ENCODE data around the gene THRB. TPM values are rescaled to one million over a fixed set of nuclear protein-coding genes. Genes with fewer than 3 reads are reported as not detected.

THRB gene
- total RNA-seq, 5 donors from 2014 or later (not counting 1 experiment from before 2014, with no cell fraction given), result 0.03 to 0.29 (median 0.19) TPM; not detected in 2

- DNase-seq (no peak), ATAC-seq (replicated peaks in 1 of 4) (no peak)
- Histone ChIP-seq H3K4me3 (ENCODE audit: control insufficient read depth in 1 of 2, extremely low read depth in 1 of 2, low read length in 1 of 2) (no peak overlapping the region), H3K9me3 (no peaks in the 10 kb centered on the region), H3K27ac (ENCODE audit: low read length) (no peak overlapping the region), H3K36me3 (ENCODE audit: control insufficient read depth in 2 of 2, extremely low read depth in 1 of 2, insufficient read depth in 1 of 2, low read length in 1 of 2) (no peaks in the 10 kb centered on the region), H3K4me1 (ENCODE audit: control insufficient read depth in 1 of 2, extremely low read depth in 1 of 2, insufficient read depth in 2 of 2, low read length in 2 of 2) (no peaks in the 10 kb centered on the region), H3K27me3 (replicated peaks in 1 of 2; ENCODE audit: control insufficient read depth in 2 of 2, extremely low read depth in 1 of 2, insufficient read depth in 2 of 2, low read length in 1 of 2) (no peaks in the 10 kb centered on the region)
- WGBS (ENCODE audit: insufficient coverage), result no CpG with 5 or more reads among the region's 2 CpGs
- H3K4me1 Mint-ChIP-seq, result no peaks in the 10 kb centered on the region
- ChIA-PET CTCF (no interaction called here), POLR2A (no interaction called here)
- no peak overlapping the region for H3K4me3 Mint-ChIP-seq
- no peak overlapping the region for H3K27ac Mint-ChIP-seq
- peaks cover 0 to 4% (median 0%) of the 10 kb centered on the region in 3 donors for H3K9me3 Mint-ChIP-seq
- H3K27me3 Mint-ChIP-seq, result no peaks in the 10 kb centered on the region
- no peaks in the 10 kb centered on the region for H3K36me3 Mint-ChIP-seq
Measured at GRCh38 chr3:24086617-24087404, 407.8 kb downstream of the THRB start.

DNA sequence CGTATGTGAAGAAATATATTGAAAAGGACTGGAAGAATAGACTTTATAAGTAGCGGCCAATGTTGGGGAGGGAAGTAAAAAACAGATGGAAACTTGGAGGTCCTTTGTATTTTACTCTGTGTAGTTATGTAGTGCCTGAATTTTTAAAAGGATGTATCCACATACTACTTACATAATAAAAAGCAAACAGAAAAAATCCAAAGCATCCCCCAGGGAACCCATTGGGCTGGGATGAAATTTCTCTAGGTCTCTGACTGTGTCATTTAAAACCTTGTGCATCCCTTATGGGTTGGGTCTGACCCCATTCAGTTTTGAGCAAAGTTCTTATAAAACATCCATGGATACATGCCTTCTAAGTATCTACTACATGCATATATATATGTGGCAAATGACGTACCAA, 408.4 kb downstream of the THRB start:
- Histone ChIP-seq H3K36me3 (ENCODE audit: control insufficient read depth in 2 of 2, extremely low read depth in 1 of 2, insufficient read depth in 1 of 2, low read length in 1 of 2) (no peaks in the 10 kb centered on the region), H3K9me3 (no peaks in the 10 kb centered on the region), H3K4me1 (ENCODE audit: control insufficient read depth in 1 of 2, extremely low read depth in 1 of 2, insufficient read depth in 2 of 2, low read length in 2 of 2) (no peaks in the 10 kb centered on the region), H3K4me3 (ENCODE audit: control insufficient read depth in 1 of 2, extremely low read depth in 1 of 2, low read length in 1 of 2) (no peak overlapping the region), H3K27ac (ENCODE audit: low read length) (no peak overlapping the region), H3K27me3 (replicated peaks in 1 of 2; ENCODE audit: control insufficient read depth in 2 of 2, extremely low read depth in 1 of 2, insufficient read depth in 2 of 2, low read length in 1 of 2) (no peaks in the 10 kb centered on the region)
- H3K36me3 Mint-ChIP-seq, result no peaks in the 10 kb centered on the region
- DNase-seq (no peak), ATAC-seq (replicated peaks in 1 of 4) (no peak)
- no peak overlapping the region for H3K4me3 Mint-ChIP-seq
- H3K4me1 Mint-ChIP-seq, result no peaks in the 10 kb centered on the region
- WGBS (ENCODE audit: insufficient coverage), result no CpG with 5 or more reads among the region's 3 CpGs
- peaks cover 0 to 4% (median 0%) of the 10 kb centered on the region in 3 donors for H3K9me3 Mint-ChIP-seq
- H3K27ac Mint-ChIP-seq, result no peak overlapping the region
- no peaks in the 10 kb centered on the region for H3K27me3 Mint-ChIP-seq
- ChIA-PET POLR2A (no interaction called here), CTCF (no interaction called here)

GRCh38 chr3:24072193-24072592, 422.5 kb downstream of the THRB start:
- POLR2A ChIA-PET, result no interaction called here
- Histone ChIP-seq H3K27ac (ENCODE audit: low read length) (no peak overlapping the region), H3K4me3 (ENCODE audit: control insufficient read depth in 1 of 2, extremely low read depth in 1 of 2, low read length in 1 of 2) (no peak overlapping the region), H3K4me1 (ENCODE audit: control insufficient read depth in 1 of 2, extremely low read depth in 1 of 2, insufficient read depth in 2 of 2, low read length in 2 of 2) (no peaks in the 10 kb centered on the region), H3K27me3 (replicated peaks in 1 of 2; ENCODE audit: control insufficient read depth in 2 of 2, extremely low read depth in 1 of 2, insufficient read depth in 2 of 2, low read length in 1 of 2) (no peaks in the 10 kb centered on the region), H3K36me3 (ENCODE audit: control insufficient read depth in 2 of 2, extremely low read depth in 1 of 2, insufficient read depth in 1 of 2, low read length in 1 of 2) (no peaks in the 10 kb centered on the region), H3K9me3 (no peaks in the 10 kb centered on the region)
- DNase-seq (no peak), ATAC-seq (replicated peaks in 1 of 4) (no peak)
- Mint-ChIP-seq H3K27ac (no peak overlapping the region), H3K4me1 (no peaks in the 10 kb centered on the region), H3K4me3 (no peak overlapping the region), H3K27me3 (no peaks in the 10 kb centered on the region), H3K9me3 (peaks cover 2 to 16% (median 5%) of the 10 kb centered on the region in 3 donors), H3K36me3 (no peaks in the 10 kb centered on the region)
- 59% methylated on average over 4 of the region's 4 CpGs for WGBS (ENCODE audit: insufficient coverage)
- CTCF ChIA-PET, result no interaction called here

- H3K4me3 Mint-ChIP-seq, result no peak overlapping the region
- H3K9me3 Mint-ChIP-seq, result peaks cover 0 to 8% (median 0%) of the 10 kb centered on the region in 3 donors
- ATAC-seq (replicated peaks in 1 of 4) (no peak), DNase-seq (no peak)
- Histone ChIP-seq H3K27ac (ENCODE audit: low read length) (no peak overlapping the region), H3K4me3 (ENCODE audit: control insufficient read depth in 1 of 2, extremely low read depth in 1 of 2, low read length in 1 of 2) (no peak overlapping the region), H3K27me3 (replicated peaks in 1 of 2; ENCODE audit: control insufficient read depth in 2 of 2, extremely low read depth in 1 of 2, insufficient read depth in 2 of 2, low read length in 1 of 2) (no peaks in the 10 kb centered on the region), H3K4me1 (ENCODE audit: control insufficient read depth in 1 of 2, extremely low read depth in 1 of 2, insufficient read depth in 2 of 2, low read length in 2 of 2) (no peaks in the 10 kb centered on the region), H3K36me3 (ENCODE audit: control insufficient read depth in 2 of 2, extremely low read depth in 1 of 2, insufficient read depth in 1 of 2, low read length in 1 of 2) (no peaks in the 10 kb centered on the region), H3K9me3 (no peaks in the 10 kb centered on the region)
- POLR2A ChIA-PET, result no interaction called here
- peaks cover 0 to 4% of the 10 kb centered on the region in 2 donors for H3K27me3 Mint-ChIP-seq
- CTCF ChIA-PET, result no interaction called here
- no peak overlapping the region for H3K27ac Mint-ChIP-seq
- H3K4me1 Mint-ChIP-seq, result no peaks in the 10 kb centered on the region
- WGBS (ENCODE audit: insufficient coverage), result 100% methylated on average over 1 of the region's 2 CpGs
- no peaks in the 10 kb centered on the region for H3K36me3 Mint-ChIP-seq
Measured at GRCh38 chr3:24069045-24069444, 425.6 kb downstream of the THRB start.

DNA sequence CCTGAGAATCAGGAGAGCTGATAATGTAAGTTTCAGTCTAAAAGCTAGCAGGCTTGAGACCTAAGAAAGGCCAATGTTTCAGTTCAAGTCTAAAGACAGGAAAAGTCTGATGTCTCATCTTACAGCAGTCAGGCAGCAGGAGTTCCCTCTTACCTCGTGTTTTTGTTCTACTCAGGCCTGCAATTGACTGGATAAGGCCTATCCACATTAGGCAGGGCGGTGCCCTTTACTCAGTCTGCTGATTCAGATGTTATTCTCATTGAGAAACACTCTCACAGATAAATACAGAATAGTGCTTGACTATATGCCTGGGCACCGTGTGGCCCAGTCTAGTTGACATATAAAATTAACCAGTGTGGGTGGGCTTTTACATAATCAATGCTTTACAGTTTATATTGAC, 427.2 kb downstream of the THRB start:
- DNase-seq (no peak), ATAC-seq (replicated peaks in 1 of 4) (no peak)
- H3K4me3 ChIP-seq (ENCODE audit: control insufficient read depth in 1 of 2, extremely low read depth in 1 of 2, low read length in 1 of 2), result no peak overlapping the region
- Mint-ChIP-seq H3K27ac (no peak overlapping the region), H3K27me3 (peaks cover 0 to 4% of the 10 kb centered on the region in 2 donors), H3K4me3 (no peak overlapping the region), H3K4me1 (no peaks in the 10 kb centered on the region), H3K9me3 (peaks cover 0 to 4% (median 0%) of the 10 kb centered on the region in 3 donors), H3K36me3 (no peaks in the 10 kb centered on the region)
- POLR2A ChIA-PET, result no interaction called here
- CTCF ChIA-PET, result no interaction called here
- H3K4me1 ChIP-seq (ENCODE audit: control insufficient read depth in 1 of 2, extremely low read depth in 1 of 2, insufficient read depth in 2 of 2, low read length in 2 of 2), result no peaks in the 10 kb centered on the region
- H3K27ac ChIP-seq (ENCODE audit: low read length), result no peak overlapping the region
- WGBS (ENCODE audit: insufficient coverage), result 18% methylated on average over 1 of the region's 3 CpGs
- H3K27me3 ChIP-seq (replicated peaks in 1 of 2; ENCODE audit: control insufficient read depth in 2 of 2, extremely low read depth in 1 of 2, insufficient read depth in 2 of 2, low read length in 1 of 2), result no peaks in the 10 kb centered on the region
- H3K9me3 ChIP-seq, result no peaks in the 10 kb centered on the region
- no peaks in the 10 kb centered on the region for H3K36me3 ChIP-seq (ENCODE audit: control insufficient read depth in 2 of 2, extremely low read depth in 1 of 2, insufficient read depth in 1 of 2, low read length in 1 of 2)
